GM18508 (cell line): ENCODE data around the gene PI4K2A.
A peak's percentile ranks its signal among the peaks of the same experiment; 100 is the strongest.
"Not testable (repeated sequence)": the region's sequence is repeated elsewhere in the genome, so short reads cannot be mapped to it uniquely, and the experiment has no call there.

ENCODE experiments used
- ATAC-seq: cut with Tn5 transposase; IDR thresholded peaks from one replicate; pipeline ENCODE4 v1.9.1; 2021; ENCODE audit warnings: moderate number of reproducible peaks; ENCODE audit not compliant: insufficient read depth, unreplicated experiment

PI4K2A gene

DNA sequence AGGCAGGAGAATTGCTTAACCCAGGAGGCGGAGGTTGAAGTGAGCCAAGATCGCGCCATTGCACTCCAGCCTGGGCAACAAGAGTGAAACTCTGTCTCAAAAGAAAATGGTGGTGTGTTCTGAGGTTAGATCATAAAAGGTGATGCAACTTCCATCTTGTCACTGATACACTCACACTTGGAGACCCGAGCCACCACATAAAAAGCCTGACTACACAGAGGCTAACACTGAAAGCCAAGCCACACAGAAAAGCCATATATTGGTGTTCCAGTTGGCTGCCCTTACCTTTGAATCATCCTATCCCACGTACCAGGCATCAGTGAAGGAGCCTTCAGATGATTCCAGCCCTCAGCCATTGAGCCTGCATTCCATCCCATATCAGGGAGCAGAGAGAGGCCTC lies 11.2 kb upstream of the PI4K2A start:
- no peak for ATAC-seq

DNA sequence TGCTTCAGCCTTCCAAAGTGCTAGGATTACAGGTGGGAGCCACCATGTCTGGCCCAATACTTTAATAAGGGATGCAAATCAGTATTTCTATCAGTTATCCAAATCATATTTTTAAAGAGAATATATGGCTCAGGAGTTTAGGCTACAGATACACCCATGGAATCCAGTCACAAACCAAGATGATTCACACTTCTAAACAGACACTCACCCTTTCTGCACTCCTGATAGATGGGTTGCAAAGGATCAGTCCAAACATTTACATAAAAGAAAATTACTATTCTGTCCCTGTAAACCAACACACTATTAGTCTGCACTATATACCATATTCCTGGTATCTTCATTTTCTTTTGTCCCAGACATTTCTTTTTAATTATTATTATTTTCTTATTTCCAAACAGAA lies 9.4 kb upstream of the PI4K2A start:
- no peak for ATAC-seq

DNA sequence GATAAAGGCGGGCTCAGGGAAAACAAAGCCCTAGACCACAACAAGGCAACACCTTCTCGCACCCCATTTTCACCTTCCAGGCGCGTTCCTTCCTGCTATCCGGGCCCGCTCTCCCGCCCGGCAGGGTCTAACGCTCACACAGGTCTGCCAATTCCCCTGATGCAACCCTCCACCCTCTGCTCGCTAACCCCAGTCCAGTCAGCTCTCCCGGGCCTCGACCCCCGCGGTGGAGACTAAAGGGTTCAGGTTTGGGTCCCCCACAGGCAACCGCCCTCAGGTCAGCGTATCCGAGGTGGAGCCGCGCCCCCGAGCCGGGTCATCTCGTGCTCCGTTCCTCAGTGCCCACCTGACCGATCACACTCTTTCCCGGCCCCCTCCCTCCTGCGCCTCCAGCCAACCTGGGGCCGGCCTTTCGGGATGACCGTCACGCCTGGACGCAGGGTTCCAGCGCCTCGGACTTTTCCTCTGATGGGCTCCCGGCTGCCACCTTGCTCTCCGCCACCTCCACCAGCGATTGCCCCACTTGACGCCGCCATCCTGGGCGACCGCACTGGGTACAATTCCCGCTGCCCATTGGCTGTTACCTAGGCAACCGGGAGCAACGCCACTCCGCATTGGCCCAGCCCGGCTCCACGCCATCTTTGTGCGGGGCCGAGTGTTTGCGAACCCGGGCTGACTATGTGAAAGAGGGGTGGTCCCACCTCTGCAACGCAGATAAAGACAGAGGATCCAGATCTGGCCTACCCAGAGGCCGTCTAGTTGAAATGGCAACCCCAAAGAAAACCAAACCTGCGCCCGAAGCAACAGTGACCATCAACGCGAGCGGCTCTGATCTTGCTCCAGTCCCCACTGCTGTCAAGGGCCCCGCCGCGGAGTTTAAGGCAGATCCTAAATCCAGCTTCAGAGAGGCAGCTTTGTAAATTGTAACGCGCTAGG lies 7.3 kb upstream of the PI4K2A start, which contains the start of gene MORN4:
Gene MORN4, minus strand, starts transcription at position 552 of the 936 bp plus-strand sequence. CDS start 13,847 bp downstream, outside the sequence.
- ATAC-seq = peak; percentile 90

DNA sequence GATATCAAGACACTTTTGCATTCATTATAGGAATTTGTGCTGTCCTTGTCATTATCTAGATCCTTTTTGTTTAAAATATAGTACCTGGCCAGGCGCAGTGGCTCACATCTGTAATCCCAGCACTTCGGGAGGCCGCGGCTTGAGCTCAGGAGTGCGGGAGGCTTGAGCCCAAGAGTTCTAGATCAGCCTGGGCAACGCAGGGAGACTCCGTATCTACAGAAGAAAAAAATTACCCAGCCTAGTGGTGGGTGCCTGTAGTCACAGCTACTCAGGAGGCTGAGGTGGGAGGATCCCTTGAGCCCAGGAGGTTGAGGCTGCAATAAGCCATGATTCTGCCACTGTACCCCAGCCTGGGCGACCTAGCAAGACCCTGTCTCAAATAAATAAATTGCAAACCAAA lies 6.5 kb upstream of the PI4K2A start:
- ATAC-seq = no peak

DNA sequence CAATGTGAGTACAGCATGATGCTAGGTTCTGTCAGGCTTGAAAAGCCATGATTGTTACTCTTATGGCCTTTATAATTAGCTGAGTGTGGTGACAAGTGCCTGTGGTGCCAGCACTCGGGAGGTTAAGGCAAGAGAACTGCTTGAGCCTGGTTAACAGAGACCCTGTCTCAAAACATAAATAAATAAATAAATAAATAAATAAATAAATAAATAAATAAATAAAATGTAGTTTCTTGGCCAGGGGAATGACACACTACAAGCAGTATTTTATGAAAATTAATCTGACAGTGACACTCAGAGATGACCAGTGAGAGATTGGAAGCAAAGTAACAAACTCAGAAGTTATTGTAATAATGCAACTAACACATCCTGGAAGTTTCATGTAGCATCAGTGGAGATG lies 4.9 kb upstream of the PI4K2A start:
- ATAC-seq = no peak

DNA sequence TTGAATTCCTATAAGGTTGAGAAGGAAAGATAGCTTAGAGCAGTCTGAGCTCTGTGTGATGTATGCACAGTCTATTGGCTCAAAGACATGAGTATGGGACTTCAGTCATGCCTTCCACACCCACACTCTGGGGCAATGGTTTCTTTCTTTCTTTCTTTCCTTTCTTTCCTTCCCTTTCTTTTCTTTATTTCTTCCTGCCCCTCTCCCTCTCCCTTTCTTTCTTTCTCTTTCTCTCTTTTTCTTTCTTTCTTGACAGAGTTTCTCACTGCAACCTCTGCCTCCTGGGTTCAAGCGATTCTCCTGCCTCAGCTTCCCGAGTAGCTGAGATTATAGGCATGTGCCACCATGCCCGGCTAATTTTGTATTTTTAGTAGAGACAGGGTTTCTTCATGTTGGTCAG lies 1.4 kb upstream of the PI4K2A start:
- not testable (repeated sequence) for ATAC-seq

DNA sequence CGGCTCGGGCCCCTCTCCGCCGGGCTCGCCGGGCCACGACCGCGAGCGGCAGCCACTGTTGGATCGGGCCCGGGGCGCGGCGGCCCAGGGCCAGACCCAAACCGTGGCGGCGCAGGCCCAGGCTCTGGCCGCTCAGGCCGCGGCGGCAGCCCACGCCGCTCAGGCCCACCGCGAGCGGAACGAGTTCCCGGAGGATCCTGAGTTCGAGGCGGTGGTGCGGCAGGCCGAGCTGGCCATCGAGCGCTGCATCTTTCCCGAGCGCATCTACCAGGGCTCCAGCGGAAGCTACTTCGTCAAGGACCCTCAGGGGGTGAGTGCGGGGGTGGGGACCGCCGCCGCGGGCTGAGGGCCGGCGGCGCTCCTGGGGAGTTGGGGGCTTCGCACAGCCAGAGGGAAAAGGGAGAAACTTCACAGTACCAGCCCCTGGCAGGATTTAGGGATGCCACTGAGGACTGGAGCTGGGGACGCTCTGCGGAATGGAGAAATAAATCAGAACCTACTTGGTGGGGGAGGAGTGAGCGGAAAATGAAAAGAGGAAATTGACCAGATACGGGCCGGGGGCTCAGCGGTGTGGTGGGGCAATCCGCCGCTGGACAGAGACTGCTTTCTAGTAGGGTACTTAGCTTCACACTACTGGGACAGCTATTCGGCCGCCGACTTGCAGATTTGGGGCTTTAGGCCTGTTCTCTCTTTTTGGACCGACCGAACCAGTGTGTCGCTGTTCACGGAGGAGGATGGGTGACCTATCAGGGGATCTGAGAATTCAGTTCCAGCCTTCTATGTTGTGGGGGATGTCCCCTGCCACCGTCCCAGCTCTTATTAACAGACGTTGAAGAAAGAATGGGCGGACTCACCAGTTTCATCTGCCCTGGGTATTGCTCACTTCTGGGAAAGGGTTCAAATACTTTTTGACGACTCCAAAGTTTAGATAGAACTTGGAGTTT lies 669 bp downstream of the PI4K2A start:
- ATAC-seq = no peak

DNA sequence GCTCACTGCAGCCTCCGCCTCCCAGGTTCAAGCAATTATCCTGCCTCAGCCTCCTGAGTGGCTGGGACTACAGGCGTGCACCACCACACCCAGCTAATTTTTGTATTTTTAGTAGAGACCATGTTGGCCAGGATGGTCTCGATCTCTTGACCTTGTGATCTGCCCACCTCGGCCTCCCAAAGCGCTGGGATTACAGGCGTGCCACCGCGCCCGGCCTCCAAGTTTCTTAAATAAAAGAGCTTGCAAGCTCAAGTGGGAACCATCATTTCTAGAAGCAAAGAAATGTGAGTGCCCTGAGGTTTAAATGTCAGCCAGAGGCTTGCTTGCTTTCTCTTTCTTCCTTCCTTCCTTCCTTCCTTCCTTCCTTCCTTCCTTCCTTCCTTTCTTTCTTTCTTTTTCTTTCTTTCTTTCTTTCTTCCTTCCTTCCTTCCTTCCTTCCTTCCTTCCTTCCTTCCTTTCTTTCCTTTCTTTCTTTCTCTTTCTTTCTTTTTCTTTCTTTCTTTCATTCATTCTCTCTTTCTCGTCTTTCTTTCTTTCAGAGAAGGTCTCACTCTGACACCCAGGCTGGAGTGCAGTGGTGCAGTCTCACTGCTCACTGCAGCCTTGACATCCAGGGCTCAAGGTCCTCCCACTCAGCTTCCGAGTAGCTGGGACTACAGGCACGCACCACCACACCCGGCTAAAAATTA lies 2.1 kb downstream of the PI4K2A start:
- ATAC-seq = not testable (repeated sequence)

DNA sequence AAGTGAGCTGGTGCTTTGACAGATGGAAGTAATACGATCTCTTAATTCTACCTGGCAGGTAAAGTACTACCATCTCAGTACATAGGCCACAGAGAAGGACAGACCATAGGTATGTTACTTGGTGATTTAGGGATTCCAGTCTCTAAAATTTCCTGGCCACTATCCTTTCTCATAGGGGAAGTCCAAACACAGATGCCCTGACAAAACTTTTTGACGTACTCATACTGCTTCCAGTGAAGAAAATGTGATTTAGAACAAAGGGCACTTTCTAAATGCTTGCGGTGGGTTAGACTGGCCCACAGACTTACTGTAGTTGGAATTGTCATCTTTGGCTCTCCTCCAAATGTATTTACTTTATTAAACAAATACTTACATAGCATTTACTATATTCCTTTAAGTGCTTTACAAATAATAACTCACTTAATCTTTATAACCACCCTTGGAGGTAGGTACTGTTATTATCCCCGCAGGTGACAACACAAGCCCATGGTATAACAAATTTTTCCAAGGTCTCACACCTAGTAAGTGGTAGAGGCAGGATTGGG lies 3.0 kb downstream of the PI4K2A start:
- no peak for ATAC-seq

DNA sequence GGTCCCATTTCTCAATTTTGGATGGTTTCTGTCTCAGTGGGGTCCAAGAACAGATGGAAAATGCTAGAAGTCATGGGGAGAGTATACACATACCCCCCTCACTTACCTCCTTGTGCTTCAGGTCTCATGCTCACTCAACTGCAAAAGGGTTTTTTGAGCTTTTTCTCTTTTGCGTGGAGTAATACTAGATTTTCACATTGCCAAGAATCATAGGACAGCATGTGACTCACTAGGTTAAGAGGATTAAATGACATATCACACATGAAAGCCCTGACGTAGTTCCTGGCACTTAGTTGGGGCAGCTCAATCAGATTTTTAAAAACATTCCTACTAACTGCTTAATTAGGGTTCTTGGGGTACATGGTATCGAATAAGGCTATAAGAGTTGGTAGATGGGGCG lies 4.5 kb downstream of the PI4K2A start:
- no peak for ATAC-seq

DNA sequence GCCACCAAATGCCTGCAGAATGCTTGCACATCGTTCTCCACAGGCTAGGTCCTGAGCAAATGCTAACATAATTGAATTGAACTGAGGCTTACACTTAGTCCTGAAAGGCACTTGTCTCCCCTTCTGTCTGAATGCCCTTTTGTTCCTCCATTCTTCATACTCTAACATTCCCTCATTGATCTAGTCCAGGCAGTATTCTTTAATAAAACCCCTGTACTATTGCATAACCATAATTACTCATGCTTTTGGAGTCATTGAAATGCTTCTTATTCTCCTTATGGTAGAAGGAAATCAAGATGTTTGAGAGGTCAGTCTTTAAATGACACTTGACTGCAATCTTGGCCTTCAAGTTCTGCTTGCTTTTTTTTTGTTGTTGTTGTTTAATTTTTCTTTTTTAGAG lies 7.1 kb downstream of the PI4K2A start:
- no peak for ATAC-seq

DNA sequence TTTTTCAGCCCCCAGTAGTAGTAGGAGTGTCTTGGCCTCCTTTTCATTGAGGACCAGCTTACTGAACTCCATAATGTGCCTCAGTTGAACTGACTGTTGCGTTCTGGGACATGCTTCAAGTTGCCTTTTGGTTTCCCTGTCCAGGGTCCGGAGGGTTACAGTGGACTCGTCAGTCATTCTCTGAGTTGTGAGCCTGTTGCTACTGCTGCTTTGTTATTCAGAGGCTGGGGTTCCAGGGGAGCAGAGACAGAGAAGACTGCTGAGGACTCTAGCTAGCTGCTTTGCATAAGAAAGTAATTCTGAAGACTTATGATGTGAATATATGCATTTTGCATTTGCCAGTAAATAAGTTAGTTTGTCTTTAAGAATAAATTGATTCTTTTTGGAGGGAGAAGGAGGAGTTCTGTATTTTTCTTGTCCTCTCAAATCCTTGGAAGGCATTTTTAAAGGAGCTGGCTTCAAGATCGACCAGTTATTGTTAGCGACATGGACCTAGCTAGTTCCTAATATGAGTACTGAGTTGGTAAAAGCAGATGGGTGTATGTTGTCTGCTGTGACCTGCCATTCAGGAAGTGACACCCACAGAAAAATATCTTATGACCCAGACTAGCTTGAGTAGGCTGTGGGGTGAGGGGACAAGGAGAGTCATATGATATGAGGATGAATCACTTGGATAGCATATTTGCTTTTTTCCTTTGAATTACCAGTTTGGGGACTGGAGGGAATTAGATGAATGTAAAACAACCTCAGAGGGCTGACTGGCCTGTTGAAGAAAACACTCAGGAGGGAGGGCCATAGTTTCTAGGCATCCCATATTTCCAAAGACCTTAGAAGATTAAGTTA lies 8.3 kb downstream of the PI4K2A start:
- ATAC-seq = peak; percentile 81

DNA sequence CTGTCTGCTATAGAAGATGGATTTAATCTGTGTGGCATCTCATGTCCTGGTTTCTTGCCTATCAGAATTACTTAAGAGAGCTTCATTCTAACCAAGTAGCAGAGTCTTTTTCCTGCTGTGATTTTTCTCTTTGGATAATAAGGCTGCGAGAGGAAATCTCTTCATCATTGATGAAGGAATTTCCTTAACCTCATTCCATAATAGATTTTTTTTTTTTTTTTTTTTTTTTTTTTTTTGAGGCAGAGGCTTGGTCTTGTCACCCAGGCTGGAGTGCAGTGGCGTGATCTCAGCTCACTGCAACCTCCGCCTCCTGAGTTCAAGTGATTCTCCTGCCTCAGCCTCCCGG lies 8.9 kb downstream of the PI4K2A start:
- ATAC-seq = not testable (repeated sequence)

DNA sequence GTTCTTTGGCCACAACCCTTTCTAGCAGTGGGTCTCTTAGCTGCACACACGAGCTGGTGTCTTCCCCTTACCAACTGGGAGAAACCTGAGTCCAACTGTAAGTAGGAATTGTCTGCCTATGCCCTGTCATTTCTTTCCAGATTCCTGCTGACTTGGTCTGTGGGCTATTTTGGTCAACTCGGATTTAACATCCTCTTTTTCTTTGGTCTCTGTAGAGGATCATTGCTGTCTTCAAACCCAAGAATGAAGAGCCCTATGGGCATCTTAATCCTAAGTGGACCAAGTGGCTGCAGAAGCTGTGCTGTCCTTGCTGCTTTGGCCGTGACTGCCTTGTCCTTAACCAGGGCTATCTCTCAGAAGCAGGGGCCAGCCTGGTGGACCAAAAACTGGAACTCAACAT lies 10.3 kb downstream of the PI4K2A start:
- ATAC-seq = no peak

DNA sequence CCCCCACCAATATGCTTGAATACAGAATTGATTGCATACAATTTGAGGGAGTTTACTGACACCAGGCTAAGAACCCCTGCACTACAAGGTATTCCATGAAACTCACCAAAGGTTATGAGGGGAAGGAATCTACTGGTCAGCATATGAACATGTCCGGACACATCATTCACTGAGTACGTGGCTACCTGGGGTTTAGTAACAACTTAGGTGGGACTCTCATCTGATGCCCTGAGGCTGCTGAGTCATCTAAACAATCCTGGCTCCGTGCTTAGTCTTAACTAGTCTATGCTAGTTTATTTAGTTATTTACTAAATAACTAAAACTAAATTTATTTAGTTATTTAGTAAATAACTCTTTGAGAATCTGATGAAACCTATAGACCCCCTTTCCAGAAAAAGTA lies 11.3 kb downstream of the PI4K2A start:
- ATAC-seq = no peak

DNA sequence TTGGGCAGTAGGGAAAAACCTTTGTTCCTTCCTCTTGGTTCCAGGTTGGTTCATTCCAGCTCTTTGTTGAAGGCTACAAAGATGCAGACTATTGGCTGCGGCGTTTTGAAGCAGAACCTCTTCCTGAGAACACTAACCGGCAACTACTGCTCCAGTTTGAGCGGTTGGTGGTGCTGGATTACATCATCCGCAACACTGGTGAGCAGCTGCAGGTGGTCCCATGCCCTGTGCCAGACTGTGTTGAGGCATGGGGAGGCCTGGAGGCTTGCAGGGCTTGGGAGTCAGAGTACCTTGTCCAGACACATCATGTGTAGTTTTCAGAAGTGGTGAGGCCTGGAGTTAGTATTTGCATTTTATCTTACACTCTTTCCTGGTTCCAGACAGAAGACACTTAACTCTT lies 16.3 kb downstream of the PI4K2A start:
- no peak for ATAC-seq

DNA sequence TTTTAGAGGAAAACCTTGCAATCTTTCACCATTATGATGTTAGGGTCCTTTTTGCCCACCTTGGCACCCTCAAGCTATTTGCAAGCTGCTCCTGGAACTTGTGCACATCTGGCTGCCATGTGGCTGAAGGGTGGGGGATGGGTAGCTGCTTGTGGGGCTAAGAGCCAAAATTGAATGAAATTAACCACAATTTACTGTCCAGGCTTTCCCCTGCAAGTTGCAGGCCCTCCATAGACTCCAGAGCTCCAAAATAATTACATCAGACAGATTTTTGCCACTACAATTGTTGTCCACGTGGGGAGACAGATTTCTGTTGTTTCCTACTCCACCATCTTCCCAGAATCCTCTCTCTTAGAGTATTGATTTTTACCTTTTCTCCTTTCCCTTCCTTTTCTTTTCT lies 19.1 kb downstream of the PI4K2A start:
- no peak for ATAC-seq

DNA sequence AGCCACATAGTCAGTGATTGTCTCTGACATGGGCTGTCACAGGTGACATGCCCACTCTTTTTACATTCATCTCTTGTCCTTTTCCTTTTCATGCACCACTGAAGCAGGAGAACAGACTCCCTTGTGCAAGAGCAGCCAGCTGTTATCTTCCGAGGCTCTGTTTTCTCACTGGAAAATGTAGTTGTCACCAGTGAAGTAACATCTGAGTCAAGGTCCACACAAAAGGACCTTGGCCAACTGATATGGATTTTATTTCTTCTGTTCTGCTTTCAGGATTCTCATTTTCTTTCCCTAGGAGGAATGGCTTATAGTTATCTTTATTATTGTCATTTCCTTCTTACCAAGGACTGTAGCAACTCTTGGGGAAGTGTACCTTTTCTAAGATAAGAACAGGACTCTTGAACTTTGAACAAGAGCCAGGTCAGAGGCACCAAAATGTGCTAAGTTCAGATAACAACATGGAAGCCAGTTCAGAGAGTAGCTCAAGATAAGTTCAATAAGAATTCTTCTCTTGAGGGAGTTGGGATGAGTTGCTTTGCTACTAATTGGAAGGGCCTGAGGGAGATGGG lies 23.9 kb downstream of the PI4K2A start:
- ATAC-seq = no peak

DNA sequence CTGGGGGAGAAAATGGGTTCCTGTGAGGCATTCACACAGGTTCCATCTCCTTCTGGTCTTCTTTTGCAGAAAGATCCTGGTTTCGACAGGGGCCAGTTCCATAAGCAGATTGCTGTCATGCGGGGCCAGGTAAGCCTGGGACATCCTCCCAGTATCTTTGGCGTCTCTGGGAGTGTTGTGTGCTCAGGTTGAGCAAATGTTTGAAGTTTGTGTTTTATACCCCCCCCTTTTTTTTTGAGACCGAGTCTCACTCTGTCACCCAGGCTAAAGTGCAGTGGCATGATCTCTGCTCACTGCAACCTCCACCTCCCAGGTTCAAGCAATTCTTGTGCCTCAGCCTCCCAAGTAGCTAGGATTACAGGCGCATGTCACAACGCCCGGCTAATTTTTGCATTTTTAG lies 26.5 kb downstream of the PI4K2A start:
- no peak for ATAC-seq
